ENCODE data around the gene BABAM2. TPM values are rescaled to one million over a fixed set of nuclear protein-coding genes. Genes with fewer than 3 reads are reported as not detected.
"Not testable (repeated sequence)": the region's sequence is repeated elsewhere in the genome, so short reads cannot be mapped to it uniquely, and the experiment has no call there.

BABAM2 gene
- total RNA-seq, 1 experiment from 2014 or later, result 58.8 TPM

- no peak for DNase-seq (ENCODE audit: extremely low read depth, low read depth)
These were observed 471.6 kb downstream of the BABAM2 start for GRCh38 chr2:28361991-28362710.

DNA sequence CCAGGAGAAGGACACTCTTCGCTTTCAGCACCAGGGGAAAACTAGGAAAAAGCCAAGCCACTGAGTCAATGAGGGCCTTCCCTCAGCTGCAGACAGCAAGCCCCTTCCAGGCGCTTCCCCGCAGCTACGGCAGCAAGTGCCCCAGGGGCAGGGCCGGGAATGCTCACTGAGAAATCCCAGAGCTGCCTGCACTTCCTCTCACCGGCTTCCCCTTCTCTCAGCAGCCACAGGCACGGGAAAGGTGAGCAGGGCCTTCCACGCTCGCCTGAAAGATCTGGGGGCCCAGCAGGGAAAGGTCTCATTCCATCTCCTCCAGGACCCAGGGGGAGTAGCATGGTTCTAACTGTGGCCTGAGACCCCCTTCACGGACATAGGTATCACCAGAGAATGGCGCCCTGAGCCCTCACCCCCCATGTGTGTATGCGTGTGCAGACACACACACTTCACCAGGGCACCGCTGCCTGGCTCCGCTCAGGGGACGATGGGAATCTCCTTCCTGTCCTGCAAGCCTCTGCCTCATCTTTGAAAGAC is 472.5 kb downstream of the BABAM2 start:
- no peak for DNase-seq (ENCODE audit: extremely low read depth, low read depth)

- no peak for DNase-seq (ENCODE audit: extremely low read depth, low read depth)
These were observed 473.3 kb downstream of the BABAM2 start for GRCh38 chr2:28363686-28364280.

DNA sequence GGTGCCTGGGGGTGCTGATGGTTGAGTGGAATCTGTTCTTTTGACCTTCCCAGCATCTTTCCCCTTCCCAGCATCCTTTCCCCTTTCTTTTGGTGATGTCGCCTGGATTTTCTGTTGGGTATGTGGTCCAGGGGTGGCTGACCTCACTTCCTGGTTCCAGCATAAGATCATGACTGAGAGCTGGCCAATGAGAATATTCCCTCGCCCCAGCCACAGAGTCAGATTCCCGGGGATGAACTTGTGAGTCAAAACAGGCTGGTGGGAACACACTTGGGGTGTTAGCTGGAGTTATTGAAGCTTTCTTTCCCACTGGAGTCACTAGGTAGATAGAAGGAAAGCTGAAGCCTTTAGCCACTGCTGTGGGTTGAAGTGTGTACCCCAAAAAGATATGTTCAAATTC is 474.1 kb downstream of the BABAM2 start:
- DNase-seq (ENCODE audit: extremely low read depth, low read depth), result no peak

GRCh38 chr2:28365158-28365557 is 474.6 kb downstream of the BABAM2 start:
- no peak for DNase-seq (ENCODE audit: extremely low read depth, low read depth)

GRCh38 chr2:28366149-28366495 is 475.6 kb downstream of the BABAM2 start:
- no peak for DNase-seq (ENCODE audit: extremely low read depth, low read depth)

GRCh38 chr2:28366496-28367282 is 476.2 kb downstream of the BABAM2 start:
- no peak for DNase-seq (ENCODE audit: extremely low read depth, low read depth)

GRCh38 chr2:28367667-28368356 is 477.3 kb downstream of the BABAM2 start:
- DNase-seq (ENCODE audit: extremely low read depth, low read depth), result no peak

DNA sequence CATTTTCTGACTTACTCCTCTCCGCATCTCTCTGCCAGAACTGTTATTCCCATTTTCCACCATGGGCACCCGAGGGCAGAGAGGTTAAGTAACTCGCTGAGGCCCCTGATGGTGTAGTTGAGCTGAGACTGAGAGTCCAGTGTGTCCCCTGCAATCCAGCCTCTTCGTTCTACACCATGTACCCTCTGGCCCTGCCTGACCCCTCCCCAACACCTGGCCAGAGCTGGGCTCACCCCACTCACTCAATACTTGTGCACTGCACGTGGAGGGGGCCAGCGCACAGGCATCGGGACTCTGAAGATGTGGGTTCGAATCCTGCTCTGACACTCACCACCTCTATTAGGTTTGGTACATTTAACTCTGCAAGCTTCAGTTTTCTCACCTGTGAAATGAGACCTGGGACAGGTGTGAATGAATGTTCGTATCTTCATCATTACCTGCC is 477.8 kb downstream of the BABAM2 start:
- DNase-seq (ENCODE audit: extremely low read depth, low read depth), result no peak

DNA sequence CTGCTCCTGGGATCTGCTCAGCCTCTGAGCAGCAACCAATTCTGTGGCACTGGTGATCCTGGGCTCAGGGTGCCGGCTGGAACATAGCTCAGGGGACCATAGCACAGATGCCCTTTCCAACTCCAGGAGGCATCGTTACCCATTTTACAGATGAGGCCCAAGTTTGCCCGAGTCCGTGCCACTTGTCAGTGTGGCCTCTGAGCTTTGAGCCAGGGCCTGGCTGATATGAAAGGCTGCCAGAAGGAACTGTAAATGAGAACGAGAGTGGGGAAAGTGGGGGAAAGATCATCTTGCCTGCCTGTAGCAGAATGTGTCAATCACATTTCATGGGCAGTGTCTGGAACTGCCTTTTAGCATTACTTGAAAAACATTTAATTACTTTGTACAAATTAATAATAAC is 478.8 kb downstream of the BABAM2 start:
- DNase-seq (ENCODE audit: extremely low read depth, low read depth), result no peak

DNA sequence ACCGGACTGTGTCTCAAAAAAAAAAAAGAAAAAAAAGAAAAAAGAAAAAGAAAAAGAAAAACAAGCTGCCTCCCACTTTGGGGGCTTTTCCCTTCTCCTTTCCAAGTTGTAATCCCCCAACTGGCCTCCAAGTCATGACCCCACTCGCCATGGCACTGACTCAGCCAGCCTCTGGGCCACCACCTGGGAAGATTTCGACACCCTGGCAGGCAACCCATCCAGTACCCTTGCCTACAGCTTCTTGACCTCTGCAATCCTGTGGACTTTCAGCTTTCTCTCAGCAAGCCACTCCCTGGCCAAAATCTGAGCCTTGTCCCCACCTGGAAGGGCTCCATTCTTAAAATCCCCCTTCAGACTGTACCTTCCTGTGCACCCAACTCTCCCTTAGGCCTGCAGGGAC is 479.8 kb downstream of the BABAM2 start:
- DNase-seq (ENCODE audit: extremely low read depth, low read depth), result no peak

- DNase-seq (ENCODE audit: extremely low read depth, low read depth), result not testable (repeated sequence)
These were observed 481.2 kb downstream of the BABAM2 start for GRCh38 chr2:28371728-28372127.

DNA sequence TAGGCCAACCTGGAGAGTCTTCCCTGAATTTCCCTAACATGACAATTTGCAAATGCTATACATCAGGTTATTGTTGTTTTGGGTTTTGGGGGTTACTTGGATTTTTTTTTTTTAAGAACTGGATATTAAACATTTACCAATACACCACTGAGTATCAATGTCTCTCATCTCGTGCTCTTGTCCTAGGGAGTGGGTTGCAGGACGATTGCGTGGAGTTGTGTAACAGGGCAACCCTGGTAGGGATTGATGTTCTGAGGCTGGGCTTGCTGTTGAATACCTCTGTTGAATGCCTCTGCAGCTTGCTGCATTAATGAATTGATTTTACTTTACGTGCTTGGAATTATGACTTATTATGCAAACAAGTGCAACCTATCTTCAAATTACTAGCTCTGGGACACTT is 483.3 kb downstream of the BABAM2 start:
- DNase-seq (ENCODE audit: extremely low read depth, low read depth), result no peak

- no peak for DNase-seq (ENCODE audit: extremely low read depth, low read depth)
These were observed 483.8 kb downstream of the BABAM2 start for GRCh38 chr2:28374331-28374730.

GRCh38 chr2:28375236-28375635 is 484.7 kb downstream of the BABAM2 start:
- no peak for DNase-seq (ENCODE audit: extremely low read depth, low read depth)

DNA sequence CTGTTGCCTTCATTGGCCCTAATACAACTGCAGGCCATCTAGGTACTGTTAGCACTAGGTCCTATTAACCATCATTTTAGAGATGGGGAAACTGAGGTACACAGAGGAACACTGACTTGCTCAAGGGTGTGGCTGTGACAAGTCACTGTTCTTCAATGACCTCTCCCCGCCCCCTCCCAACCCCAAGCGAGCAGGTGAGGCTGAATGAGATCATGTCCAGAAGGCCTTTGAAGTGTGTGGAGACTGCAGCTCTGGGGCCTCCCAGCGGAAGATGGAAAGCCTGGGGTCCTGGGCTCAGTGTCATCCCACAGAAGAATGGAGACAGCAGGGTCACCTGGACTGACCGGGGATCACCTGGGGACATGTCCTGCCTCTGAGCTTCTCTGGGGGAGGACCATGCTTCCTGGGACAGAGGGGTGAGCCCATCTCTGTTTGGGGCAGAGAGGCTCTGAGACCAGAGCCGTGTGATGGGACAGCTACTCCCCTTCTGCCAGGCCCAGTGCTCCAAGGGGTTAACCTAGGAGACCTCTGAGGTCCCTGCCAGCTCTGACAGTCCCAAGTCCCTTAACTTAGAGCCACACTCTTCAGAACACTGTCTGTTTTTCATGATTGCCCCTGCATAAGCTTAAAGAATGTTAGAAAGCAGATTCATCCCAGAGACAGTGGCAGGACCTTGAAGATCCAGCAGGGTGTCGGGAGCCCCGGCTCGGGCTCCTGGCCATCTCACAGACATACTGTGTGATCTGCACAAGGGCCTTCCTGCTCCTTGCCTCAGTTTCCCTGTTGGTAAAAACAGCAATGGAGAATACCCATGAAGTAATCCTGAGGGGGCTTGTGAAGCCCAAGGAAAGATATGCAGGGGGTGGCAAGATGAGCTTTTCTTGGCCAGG is 485.5 kb downstream of the BABAM2 start:
- no peak for DNase-seq (ENCODE audit: extremely low read depth, low read depth)

- no peak for DNase-seq (ENCODE audit: extremely low read depth, low read depth)
These were observed 486.8 kb downstream of the BABAM2 start for GRCh38 chr2:28377195-28377816.

- DNase-seq (ENCODE audit: extremely low read depth, low read depth), result no peak
These were observed 487.6 kb downstream of the BABAM2 start for GRCh38 chr2:28377984-28378678.
